BLaER1 (cell line): ENCODE data around the gene HNRNPF.

Experiments used
- H3K27ac ChIP-seq: shearing (Covaris generic); formaldehyde crosslinking; 2 replicates; pipeline ENCODE4 v1.8.1; 2022
- H3K27me3 ChIP-seq: shearing (Covaris generic); formaldehyde crosslinking; 2 replicates; pipeline ENCODE4 v1.8.1; 2022
- H3K36me3 ChIP-seq: shearing (Covaris generic); formaldehyde crosslinking; 2 replicates; pipeline ENCODE4 v1.8.1; 2022
- H3K4me1 ChIP-seq: shearing (Covaris generic); formaldehyde crosslinking; 2 replicates; pipeline ENCODE4 v1.8.1; 2022
- H3K4me2 ChIP-seq: shearing (Covaris generic); formaldehyde crosslinking; 2 replicates; pipeline ENCODE4 v1.8.1; 2022
- H3K4me3 ChIP-seq: shearing (Covaris generic); formaldehyde crosslinking; 2 replicates; pipeline ENCODE4 v1.8.1; 2022
- H3K9ac ChIP-seq: shearing (Covaris generic); formaldehyde crosslinking; 2 replicates; pipeline ENCODE4 v1.8.1; 2022
- H3K9me3 ChIP-seq: shearing (Covaris generic); formaldehyde crosslinking; 2 replicates; pipeline ENCODE4 v1.8.1; 2022
- H4K20me1 ChIP-seq: shearing (Covaris generic); formaldehyde crosslinking; 2 replicates; pipeline ENCODE4 v1.8.1; 2022
- Cebpa-rat ChIP-seq: shearing (Covaris generic); IDR thresholded peaks from 2 replicates; pipeline ENCODE4 v1.8.1; 2022

Gene HNRNPF

GRCh38 chr10:43421519-43421918 is 12.5 kb upstream of the HNRNPF start:
- Histone ChIP-seq H3K27ac (peak overlapping the region; percentile 96), H3K9ac (peak overlapping the region; percentile 90; the same call in 1 of the 2 replicates), H3K4me3 (peak overlapping the region; percentile 69; the same call in 1 of the 2 replicates)

GRCh38 chr10:43421201-43421507 is 12.2 kb upstream of the HNRNPF start:
- H3K36me3 ChIP-seq, result no peaks in the 10 kb centered on the region
- peak overlapping the region; percentile 94 for H3K4me2 ChIP-seq
- H3K27me3 ChIP-seq, result no peaks in the 10 kb centered on the region
- peak overlapping the region; percentile 69 for H3K4me3 ChIP-seq
- peaks cover 9% of the 10 kb centered on the region for H3K9me3 ChIP-seq
- no peak for TF ChIP-seq Cebpa-rat
- H4K20me1 ChIP-seq, result no peaks in the 10 kb centered on the region
- peak overlapping the region; percentile 90 for H3K9ac ChIP-seq
- H3K4me1 ChIP-seq, result peaks cover 52% of the 10 kb centered on the region
- H3K27ac ChIP-seq, result peak overlapping the region; percentile 96

More at GRCh38 chr10:43421519-43421918, 12.5 kb upstream of the HNRNPF start:
- H3K36me3 ChIP-seq, result no peaks in the 10 kb centered on the region
- no peaks in the 10 kb centered on the region for H4K20me1 ChIP-seq
- TF ChIP-seq Cebpa-rat, result no peak
- H3K4me2 ChIP-seq, result peak overlapping the region; percentile 94
- H3K9me3 ChIP-seq, result peaks cover 9% of the 10 kb centered on the region
- peaks cover 52% of the 10 kb centered on the region for H3K4me1 ChIP-seq
- H3K27me3 ChIP-seq, result no peaks in the 10 kb centered on the region

- no peaks in the 10 kb centered on the region for H4K20me1 ChIP-seq
- peak overlapping the region; percentile 94 for H3K4me2 ChIP-seq
- peak; percentile 95 for TF ChIP-seq Cebpa-rat
Measured at GRCh38 chr10:43420369-43421200, 11.6 kb upstream of the HNRNPF start.

GRCh38 chr10:43419997-43420368 is 11.0 kb upstream of the HNRNPF start:
- no peaks in the 10 kb centered on the region for H3K27me3 ChIP-seq
- H3K9me3 ChIP-seq, result peaks cover 9% of the 10 kb centered on the region
- H3K36me3 ChIP-seq, result no peaks in the 10 kb centered on the region
- no peaks in the 10 kb centered on the region for H4K20me1 ChIP-seq
- peak overlapping the region; percentile 94 for H3K4me2 ChIP-seq
- H3K27ac ChIP-seq, result peak overlapping the region; percentile 96
- peak overlapping the region; percentile 90 for H3K9ac ChIP-seq
- peak overlapping the region; percentile 69 for H3K4me3 ChIP-seq
- TF ChIP-seq Cebpa-rat, result no peak
- peaks cover 50% of the 10 kb centered on the region for H3K4me1 ChIP-seq

More at GRCh38 chr10:43420369-43421200, 11.6 kb upstream of the HNRNPF start:
- Histone ChIP-seq H3K9ac (peak overlapping the region; percentile 90), H3K27ac (peak overlapping the region; percentile 96), H3K36me3 (no peaks in the 10 kb centered on the region), H3K4me1 (peaks cover 50% of the 10 kb centered on the region), H3K27me3 (no peaks in the 10 kb centered on the region), H3K9me3 (peaks cover 9% of the 10 kb centered on the region), H3K4me3 (peak overlapping the region; percentile 69)

- H3K4me1 ChIP-seq, result peaks cover 50% of the 10 kb centered on the region
- peak overlapping the region; percentile 84 for H3K27ac ChIP-seq
- H3K9me3 ChIP-seq, result peaks cover 9% of the 10 kb centered on the region
- no peaks in the 10 kb centered on the region for H3K36me3 ChIP-seq
- H3K9ac ChIP-seq, result peak overlapping the region; percentile 54
- H4K20me1 ChIP-seq, result no peaks in the 10 kb centered on the region
- no peaks in the 10 kb centered on the region for H3K27me3 ChIP-seq
- peak; percentile 90 for TF ChIP-seq Cebpa-rat
- peak overlapping the region; percentile 29 for H3K4me3 ChIP-seq
- peak overlapping the region; percentile 73 for H3K4me2 ChIP-seq
Measured at GRCh38 chr10:43417950-43418768, 9.2 kb upstream of the HNRNPF start.

GRCh38 chr10:43415544-43415943 is 6.6 kb upstream of the HNRNPF start:
- no peak for TF ChIP-seq Cebpa-rat
- no peak overlapping the region for H3K4me3 ChIP-seq
- H3K27me3 ChIP-seq, result no peaks in the 10 kb centered on the region
- H3K9me3 ChIP-seq, result peaks cover 9% of the 10 kb centered on the region
- H3K27ac ChIP-seq, result no peak overlapping the region
- no peak overlapping the region for H3K4me2 ChIP-seq
- H4K20me1 ChIP-seq, result no peaks in the 10 kb centered on the region
- H3K4me1 ChIP-seq, result peaks cover 42% of the 10 kb centered on the region
- no peaks in the 10 kb centered on the region for H3K36me3 ChIP-seq
- no peak overlapping the region for H3K9ac ChIP-seq

- Histone ChIP-seq H3K4me3 (no peak overlapping the region), H3K36me3 (no peaks in the 10 kb centered on the region), H3K4me2 (no peak overlapping the region), H3K27ac (no peak overlapping the region), H3K9ac (no peak overlapping the region), H4K20me1 (peaks cover 22% of the 10 kb centered on the region), H3K27me3 (no peaks in the 10 kb centered on the region), H3K9me3 (no peaks in the 10 kb centered on the region), H3K4me1 (peaks cover 22% of the 10 kb centered on the region)
- TF ChIP-seq Cebpa-rat, result no peak
Measured at GRCh38 chr10:43411536-43411935, 2.5 kb upstream of the HNRNPF start.

GRCh38 chr10:43410345-43410744 is 1.4 kb upstream of the HNRNPF start:
- Histone ChIP-seq H3K36me3 (no peaks in the 10 kb centered on the region), H3K4me3 (peak overlapping the region; percentile 88), H3K27ac (peak overlapping the region; percentile 99), H3K9me3 (no peaks in the 10 kb centered on the region), H3K27me3 (no peaks in the 10 kb centered on the region), H3K9ac (peak overlapping the region; percentile 99; the same call in 1 of the 2 replicates), H3K4me1 (peaks cover 28% of the 10 kb centered on the region), H3K4me2 (peak overlapping the region; percentile 90), H4K20me1 (peaks cover 34% of the 10 kb centered on the region)
- no peak for TF ChIP-seq Cebpa-rat

GRCh38 chr10:43409385-43410109 is 561 bp upstream of the HNRNPF start:
- H4K20me1 ChIP-seq, result peaks cover 42% of the 10 kb centered on the region
- no peaks in the 10 kb centered on the region for H3K27me3 ChIP-seq
- peak overlapping the region; percentile 99 for H3K27ac ChIP-seq
- peaks cover 36% of the 10 kb centered on the region for H3K4me1 ChIP-seq
- peak overlapping the region; percentile 90 for H3K4me2 ChIP-seq
- no peak for TF ChIP-seq Cebpa-rat
- peak overlapping the region; percentile 99 for H3K9ac ChIP-seq
- H3K36me3 ChIP-seq, result no peaks in the 10 kb centered on the region
- H3K9me3 ChIP-seq, result no peaks in the 10 kb centered on the region
- peak overlapping the region; percentile 88 for H3K4me3 ChIP-seq
